K562 (cell line): ENCODE data around the gene ITPRIPL2. TPM values are rescaled to one million over a fixed set of nuclear protein-coding genes. Genes with fewer than 3 reads are reported as not detected.

Experiments
- CBX8 ChIP-seq: fragments of 200-600 bp; sonication (generic); IDR thresholded peaks from 2 replicates; pipeline ENCODE4 v1.6.1; 2012; ENCODE audit warnings: borderline replicate concordance, mixed run types, low read depth, mild to moderate bottlenecking, moderate library complexity, mixed read lengths, low read length, control low read depth, inconsistent platforms; ENCODE audit not compliant: poor library complexity, severe bottlenecking; ENCODE audit errors: extremely low read depth
- CREBBP ChIP-seq: IDR thresholded peaks from one replicate; pipeline ENCODE4 v1.6.1; 2012; ENCODE audit warnings: low read depth, mild to moderate bottlenecking, control low read depth, inconsistent platforms, low read length
- DNMT1 ChIP-seq: fragments of 450-650 bp; IDR thresholded peaks from 2 replicates; pipeline ENCODE4 v1.6.1; 2016; ENCODE audit warnings: antibody characterized with exemption, mild to moderate bottlenecking
- EP400 ChIP-seq: fragments of 450-650 bp; IDR thresholded peaks from 2 replicates; pipeline ENCODE4 v1.6.1; 2017; ENCODE audit warnings: antibody characterized with exemption, mild to moderate bottlenecking, moderate library complexity
- HDAC8 ChIP-seq: fragments of 450-650 bp; IDR thresholded peaks from 2 replicates; pipeline ENCODE4 v1.6.1; 2016; ENCODE audit warnings: mild to moderate bottlenecking, missing genetic modification characterization, moderate library complexity, missing compliant biosample characterization
- KLF1 ChIP-seq: fragments of 450-650 bp; IDR thresholded peaks from 2 replicates; pipeline ENCODE4 v1.6.1; 2016; ENCODE audit warnings: missing genetic modification characterization, missing compliant biosample characterization
- MAFF ChIP-seq: IDR thresholded peaks from 2 replicates; pipeline ENCODE4 v1.6.1; 2012; ENCODE audit warnings: low read length, improper control_type of control experiment
- NCOA1 ChIP-seq: fragments of 450-650 bp; IDR thresholded peaks from 2 replicates; pipeline ENCODE4 v1.6.1; 2016; ENCODE audit warnings: low read depth
- PCBP1 ChIP-seq: fragments of 200-400 bp; formaldehyde crosslinking; IDR thresholded peaks from 2 replicates; pipeline ENCODE4 v1.6.1; 2018; ENCODE audit warnings: mild to moderate bottlenecking, low read depth, low read length; ENCODE audit not compliant: poor library complexity, severe bottlenecking
- PHB2 ChIP-seq: fragments of 450-650 bp; IDR thresholded peaks from 2 replicates; pipeline ENCODE4 v1.6.1; 2017; ENCODE audit warnings: low read depth
- SMAD2 ChIP-seq: fragments of 150-350 bp; IDR thresholded peaks from 2 replicates; pipeline ENCODE4 v1.6.1; 2014; ENCODE audit warnings: low read depth, mild to moderate bottlenecking, low read length
- SRSF7 ChIP-seq: fragments of 200-400 bp; formaldehyde crosslinking; optimal IDR thresholded peaks from 2 replicates; pipeline ENCODE3; 2017; ENCODE audit warnings: mild to moderate bottlenecking, low read depth, low read length
- TAL1 ChIP-seq: fragments of 450-650 bp; IDR thresholded peaks from 2 replicates; pipeline ENCODE4 v1.6.1; 2016; ENCODE audit warnings: mild to moderate bottlenecking
- ZNF354B ChIP-seq: fragments of 250-450 bp; sonication (Bioruptor Pico); IDR thresholded peaks from 2 replicates; pipeline ENCODE4 v1.4.0; 2020
- ZNF445 ChIP-seq: fragments of 250-450 bp; sonication (Bioruptor Pico); IDR thresholded peaks from 2 replicates; pipeline ENCODE4 v1.4.0; 2020; ENCODE audit warnings: low read depth, mild to moderate bottlenecking, moderate library complexity
- ZNF551 ChIP-seq: fragments of 250-450 bp; sonication (Bioruptor Pico); IDR thresholded peaks from 2 replicates; pipeline ENCODE4 v1.5.0; 2021; ENCODE audit warnings: mild to moderate bottlenecking, moderate library complexity
- ZNF766 ChIP-seq: fragments of 200-800 bp; sonication (Bioruptor generic); conservative IDR thresholded peaks from 2 replicates; pipeline ENCODE4 v1.6.1; 2016; ENCODE audit warnings: missing genetic modification characterization, missing compliant biosample characterization
- polyA plus RNA-seq, 8 experiments: library from polyadenylated mRNA; depleted of rRNA in 4 of 8; stranded (reverse) in 5 of 8; unstranded in 3 of 8; fragments of >200 nt; fragmentation: Nextera tagmentation in 2 of 8; fragmentation: Illumina TruSeq in 1 of 8; extraction: Ambion mirVana in 2 of 8; extraction: Trizol in 1 of 8; gene quantifications; 2 replicates each; pipeline versions ENCODE4 v1.2.1 to v1.2.3, GENCODE V29; 2011 to 2014; ENCODE audit warnings: inconsistent platforms in 1 of 8, missing spikeins in 1 of 8
- total RNA-seq, 7 experiments: library from RNA; depleted of rRNA in 6 of 7; stranded (reverse); fragments of >200 nt in 6 of 7; fragmentation: Illumina TruSeq in 2 of 7; extraction: Trizol in 2 of 7; gene quantifications; 2 replicates each; pipeline versions ENCODE4 v1.2.1 to v1.2.3, GENCODE V29; 2011 to 2021; ENCODE audit warnings: low replicate concordance in 1 of 7
- TF ChIP-seq, protein P1 (sequence below): sonication (generic); IDR thresholded peaks from 2 replicates; pipeline ENCODE4 v1.6.1; 2016
- TF ChIP-seq, protein P2 (sequence below): fragments of 450-650 bp; conservative IDR thresholded peaks from 2 replicates; pipeline ENCODE4 v1.6.1; 2016; ENCODE audit warnings: missing genetic modification characterization, low read depth, mild to moderate bottlenecking, missing compliant biosample characterization, moderate library complexity
- TF ChIP-seq, protein P3 (sequence below), 2 experiments: IDR thresholded peaks in 1 of 2; conservative IDR thresholded peaks in 1 of 2; 2 replicates each; pipeline ENCODE4 v1.6.1; 2016; ENCODE audit warnings: low read depth in 2 of 2, mild to moderate bottlenecking in 1 of 2, missing compliant biosample characterization in 1 of 2, missing genetic modification characterization in 1 of 2, moderate library complexity in 1 of 2
- TF ChIP-seq, protein P4 (sequence below): IDR thresholded peaks from 2 replicates; pipeline ENCODE4 v1.6.1; 2016; ENCODE audit warnings: missing genetic modification characterization, missing compliant biosample characterization
- TF ChIP-seq, protein P5 (sequence below), 2 experiments: fragments of 450-650 bp; IDR thresholded peaks; 2 replicates each; pipeline ENCODE4 v1.6.1; 2016

ITPRIPL2 gene
- total and polyA plus RNA-seq, 9 of the 15 experiments (the other 6 are each of a cell fraction or from before 2014, with no cell fraction given): 0.04 to 2.2 (median 0.58) TPM

DNA sequence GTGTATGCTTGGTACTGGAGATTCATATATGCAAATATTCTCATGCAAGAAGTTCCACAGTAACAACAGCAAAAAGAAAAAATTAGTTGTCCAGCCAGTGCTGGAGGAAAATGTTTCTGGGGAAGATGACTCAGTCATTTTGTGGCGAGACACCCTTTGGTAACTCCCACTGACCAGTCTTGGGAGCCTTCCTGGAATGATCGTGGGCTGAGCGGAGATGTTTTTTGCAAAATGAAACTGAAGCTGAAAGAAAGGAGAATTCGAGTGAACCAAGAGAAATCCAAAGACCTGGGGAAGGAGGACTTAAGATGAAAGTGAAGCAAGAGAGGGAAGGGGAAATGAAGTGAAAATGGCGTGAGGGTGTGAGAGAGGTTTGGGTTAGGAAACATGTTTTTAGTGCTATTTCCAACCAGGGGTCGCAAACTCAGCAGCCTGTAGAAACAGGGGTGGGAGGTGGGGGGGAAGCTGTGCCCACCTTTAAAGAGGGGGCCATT is 5.2 kb downstream of the ITPRIPL2 start (continued):
- TF ChIP-seq ZNF766 (CRISPR knock-in tag) (no peak), EP400 (peak; percentile 58; the same call in 1 of the 2 replicates), MAFF (peak; percentile 86), DNMT1 (no peak), ZNF354B (CRISPR knock-in tag) (no peak), KLF1 (tag) (no peak), CREBBP (no peak), ZNF551 (CRISPR knock-in tag) (no peak), ZNF445 (no peak), HDAC8 (tag) (no peak), SMAD2 (no peak), PCBP1 (no peak), CBX8 (no peak), PHB2 (no peak), SRSF7 (no peak), NCOA1 (no peak), TAL1 (no peak)
- TF ChIP-seq, protein P1, sequence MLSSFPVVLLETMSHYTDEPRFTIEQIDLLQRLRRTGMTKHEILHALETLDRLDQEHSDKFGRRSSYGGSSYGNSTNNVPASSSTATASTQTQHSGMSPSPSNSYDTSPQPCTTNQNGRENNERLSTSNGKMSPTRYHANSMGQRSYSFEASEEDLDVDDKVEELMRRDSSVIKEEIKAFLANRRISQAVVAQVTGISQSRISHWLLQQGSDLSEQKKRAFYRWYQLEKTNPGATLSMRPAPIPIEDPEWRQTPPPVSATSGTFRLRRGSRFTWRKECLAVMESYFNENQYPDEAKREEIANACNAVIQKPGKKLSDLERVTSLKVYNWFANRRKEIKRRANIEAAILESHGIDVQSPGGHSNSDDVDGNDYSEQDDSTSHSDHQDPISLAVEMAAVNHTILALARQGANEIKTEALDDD: peak; percentile 93
- TF ChIP-seq, protein P2, sequence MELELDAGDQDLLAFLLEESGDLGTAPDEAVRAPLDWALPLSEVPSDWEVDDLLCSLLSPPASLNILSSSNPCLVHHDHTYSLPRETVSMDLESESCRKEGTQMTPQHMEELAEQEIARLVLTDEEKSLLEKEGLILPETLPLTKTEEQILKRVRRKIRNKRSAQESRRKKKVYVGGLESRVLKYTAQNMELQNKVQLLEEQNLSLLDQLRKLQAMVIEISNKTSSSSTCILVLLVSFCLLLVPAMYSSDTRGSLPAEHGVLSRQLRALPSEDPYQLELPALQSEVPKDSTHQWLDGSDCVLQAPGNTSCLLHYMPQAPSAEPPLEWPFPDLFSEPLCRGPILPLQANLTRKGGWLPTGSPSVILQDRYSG (tag): no peak
- TF ChIP-seq, protein P3, sequence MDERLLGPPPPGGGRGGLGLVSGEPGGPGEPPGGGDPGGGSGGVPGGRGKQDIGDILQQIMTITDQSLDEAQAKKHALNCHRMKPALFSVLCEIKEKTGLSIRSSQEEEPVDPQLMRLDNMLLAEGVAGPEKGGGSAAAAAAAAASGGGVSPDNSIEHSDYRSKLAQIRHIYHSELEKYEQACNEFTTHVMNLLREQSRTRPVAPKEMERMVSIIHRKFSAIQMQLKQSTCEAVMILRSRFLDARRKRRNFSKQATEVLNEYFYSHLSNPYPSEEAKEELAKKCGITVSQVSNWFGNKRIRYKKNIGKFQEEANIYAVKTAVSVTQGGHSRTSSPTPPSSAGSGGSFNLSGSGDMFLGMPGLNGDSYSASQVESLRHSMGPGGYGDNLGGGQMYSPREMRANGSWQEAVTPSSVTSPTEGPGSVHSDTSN (CRISPR knock-in tag; IDR thresholded peaks at IDR 0.05; ENCODE audit: low read depth): no peak
- TF ChIP-seq, protein P3 (tag; conservative IDR thresholded peaks at IDR 0.05; ENCODE audit: low read depth): 0 out of 2 replicates have a peak, but pooled peaks have one; percentile 12
- TF ChIP-seq, protein P4, sequence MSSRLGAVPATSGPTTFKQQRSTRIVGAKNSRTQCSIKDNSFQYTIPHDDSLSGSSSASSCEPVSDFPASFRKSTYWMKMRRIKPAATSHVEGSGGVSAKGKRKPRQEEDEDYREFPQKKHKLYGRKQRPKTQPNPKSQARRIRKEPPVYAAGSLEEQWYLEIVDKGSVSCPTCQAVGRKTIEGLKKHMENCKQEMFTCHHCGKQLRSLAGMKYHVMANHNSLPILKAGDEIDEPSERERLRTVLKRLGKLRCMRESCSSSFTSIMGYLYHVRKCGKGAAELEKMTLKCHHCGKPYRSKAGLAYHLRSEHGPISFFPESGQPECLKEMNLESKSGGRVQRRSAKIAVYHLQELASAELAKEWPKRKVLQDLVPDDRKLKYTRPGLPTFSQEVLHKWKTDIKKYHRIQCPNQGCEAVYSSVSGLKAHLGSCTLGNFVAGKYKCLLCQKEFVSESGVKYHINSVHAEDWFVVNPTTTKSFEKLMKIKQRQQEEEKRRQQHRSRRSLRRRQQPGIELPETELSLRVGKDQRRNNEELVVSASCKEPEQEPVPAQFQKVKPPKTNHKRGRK (tag): peak; percentile 37
- TF ChIP-seq, protein P5, sequence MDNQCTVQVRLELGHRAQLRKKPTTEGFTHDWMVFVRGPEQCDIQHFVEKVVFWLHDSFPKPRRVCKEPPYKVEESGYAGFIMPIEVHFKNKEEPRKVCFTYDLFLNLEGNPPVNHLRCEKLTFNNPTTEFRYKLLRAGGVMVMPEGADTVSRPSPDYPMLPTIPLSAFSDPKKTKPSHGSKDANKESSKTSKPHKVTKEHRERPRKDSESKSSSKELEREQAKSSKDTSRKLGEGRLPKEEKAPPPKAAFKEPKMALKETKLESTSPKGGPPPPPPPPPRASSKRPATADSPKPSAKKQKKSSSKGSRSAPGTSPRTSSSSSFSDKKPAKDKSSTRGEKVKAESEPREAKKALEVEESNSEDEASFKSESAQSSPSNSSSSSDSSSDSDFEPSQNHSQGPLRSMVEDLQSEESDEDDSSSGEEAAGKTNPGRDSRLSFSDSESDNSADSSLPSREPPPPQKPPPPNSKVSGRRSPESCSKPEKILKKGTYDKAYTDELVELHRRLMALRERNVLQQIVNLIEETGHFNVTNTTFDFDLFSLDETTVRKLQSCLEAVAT (IDR thresholded peaks at IDR 0.05): peak; percentile 60 to 90; a peak in 3 of 4 replicates
